HepG2 (cell line): ENCODE results near the gene CMTM2. TPM values are rescaled to one million over a fixed set of nuclear protein-coding genes. Genes with fewer than 3 reads are reported as not detected.

Experiments used
- AGO1 ChIP-seq: fragments of 200-400 bp; formaldehyde crosslinking; IDR thresholded peaks from 2 replicates; pipeline ENCODE4 v1.6.1; 2017; ENCODE audit warnings: mild to moderate bottlenecking, low read depth, low read length, moderate library complexity; ENCODE audit not compliant: poor library complexity, severe bottlenecking
- ATF6 ChIP-seq: sonication (generic); formaldehyde crosslinking; conservative IDR thresholded peaks from 2 replicates; pipeline ENCODE4 v1.4.0; 2020; ENCODE audit warnings: missing genetic modification reagents
- CHD2 ChIP-seq: IDR thresholded peaks from 2 replicates; pipeline ENCODE4 v1.6.1; 2011; ENCODE audit warnings: low read depth, low read length, improper control_type of control experiment
- CREB1 ChIP-seq, 2 experiments: fragments of 450-650 bp in 1 of 2; IDR thresholded peaks; 2 replicates each; pipeline ENCODE4 v1.6.1; 2016 to 2017; ENCODE audit warnings: control low read depth in 1 of 2, mild to moderate bottlenecking in 1 of 2, missing compliant biosample characterization in 1 of 2, missing genetic modification characterization in 1 of 2
- DMTF1 ChIP-seq: sonication (generic); formaldehyde crosslinking; IDR thresholded peaks from 2 replicates; pipeline ENCODE4 v1.4.0; 2020; ENCODE audit warnings: mild to moderate bottlenecking, missing genetic modification reagents
- NFAT5 ChIP-seq: sonication (generic); formaldehyde crosslinking; IDR thresholded peaks from 2 replicates; pipeline ENCODE4 v1.4.0; 2020; ENCODE audit warnings: missing genetic modification reagents
- SMARCE1 ChIP-seq: fragments of 450-650 bp; IDR thresholded peaks from 2 replicates; pipeline ENCODE4 v1.6.1; 2017; ENCODE audit warnings: borderline replicate concordance
- SOX13 ChIP-seq, 3 experiments: fragments of 450-650 bp in 1 of 3; sonication (generic) in 1 of 3; formaldehyde crosslinking in 1 of 3; IDR thresholded peaks in 2 of 3; conservative IDR thresholded peaks in 1 of 3; 2 replicates each; pipeline versions ENCODE4 v1.5.0 to v1.6.1; 2016 to 2020; ENCODE audit warnings: antibody characterized with exemption in 1 of 3, mild to moderate bottlenecking in 1 of 3, missing compliant biosample characterization in 1 of 3, missing genetic modification reagents in 1 of 3, moderate library complexity in 1 of 3
- ZNF451 ChIP-seq: sonication (generic); formaldehyde crosslinking; IDR thresholded peaks from 2 replicates; pipeline ENCODE4 v1.5.0; 2020; ENCODE audit warnings: mild to moderate bottlenecking, missing genetic modification reagents
- ZNF546 ChIP-seq: sonication (generic); formaldehyde crosslinking; conservative IDR thresholded peaks from 2 replicates; pipeline ENCODE4 v1.8.1; 2023; ENCODE audit warnings: mild to moderate bottlenecking, missing genetic modification reagents
- ZNF772 ChIP-seq: sonication (generic); formaldehyde crosslinking; IDR thresholded peaks from 2 replicates; pipeline ENCODE4 v1.5.0; 2020; ENCODE audit warnings: mild to moderate bottlenecking, missing genetic modification reagents
- ZXDC ChIP-seq: sonication (generic); formaldehyde crosslinking; IDR thresholded peaks from 2 replicates; pipeline ENCODE4 v1.5.0; 2020; ENCODE audit warnings: mild to moderate bottlenecking, missing genetic modification reagents
- polyA plus RNA-seq, 8 experiments: library from polyadenylated mRNA; depleted of rRNA in 3 of 8; stranded (reverse) in 7 of 8; unstranded in 1 of 8; fragments of >200 nt; fragmentation: Illumina TruSeq in 4 of 8; extraction: Trizol in 4 of 8; gene quantifications; 2 replicates each; pipeline versions ENCODE4 v1.2.1 to v1.2.3, GENCODE V29; 2011 to 2016; ENCODE audit warnings: low read depth in 4 of 8, missing spikeins in 1 of 8, mixed read lengths in 1 of 8; ENCODE audit not compliant: insufficient read depth in 1 of 8
- total RNA-seq, 5 experiments: library from RNA; depleted of rRNA; stranded (reverse); fragments of >200 nt; fragmentation: Illumina TruSeq; extraction: Trizol; gene quantifications; 2 replicates each; pipeline ENCODE4 v1.2.3, GENCODE V29; 2016; ENCODE audit warnings: low read depth in 1 of 5

CMTM2 gene
- total and polyA plus RNA-seq, 2 of the 13 experiments (the other 11 are each of a cell fraction or from before 2014, with no cell fraction given): not detected

GRCh38 chr16:66604376-66605176 lies 25.3 kb downstream of the CMTM2 start, which contains the start of gene CMTM3 (continued):
- TF ChIP-seq NFAT5 (no peak), SMARCE1 (no peak), ATF6 (CRISPR knock-in tag) (no peak), ZXDC (CRISPR knock-in tag) (no peak), ZNF772 (CRISPR knock-in tag) (0 out of 2 replicates have a peak, but pooled peaks have one; percentile 9), DMTF1 (CRISPR knock-in tag) (no peak), CREB1 (IDR thresholded peaks at IDR 0.05) (no peak), CREB1 (CRISPR knock-in tag; IDR thresholded peaks at IDR 0.05) (no peak), CHD2 (no peak), AGO1 (no peak), ZNF546 (CRISPR knock-in tag) (no peak; the same call in 1 of the 2 replicates), ZNF451 (0 out of 2 replicates have a peak, but pooled peaks have one; percentile 32), SOX13 (IDR thresholded peaks at IDR 0.05) (no peak), SOX13 (CRISPR knock-in tag; conservative IDR thresholded peaks at IDR 0.05 in 1 of 2, IDR thresholded peaks at IDR 0.05 in 1 of 2) (no peak)
